Inflammatory macrophage treated with lipopolysaccharide for 1 hour (primary cell): ENCODE results near the gene TNFSF13.

ENCODE experiments used
- DNase-seq, 2 donors: peaks; one replicate each; pipeline ENCODE4 v3.0.0-alpha.2; 2020 to 2022

The TNFSF13 gene

GRCh38 chr17:7575959-7576358 lies 17.4 kb downstream of the TNFSF13 start:
- DNase-seq, result no peak

GRCh38 chr17:7576432-7576937 lies 17.9 kb downstream of the TNFSF13 start:
- DNase-seq, result no peak

GRCh38 chr17:7577327-7578199 lies 19.0 kb downstream of the TNFSF13 start:
- no peak for DNase-seq

GRCh38 chr17:7579001-7579833 lies 20.7 kb downstream of the TNFSF13 start, which contains the start of gene CD68:
Gene CD68, plus strand, starts transcription at chr17:7579638. Its CDS starts 40 bp downstream, at chr17:7579678.
- peak; percentile 95 to 100 for DNase-seq

- peak; percentile 34 to 36 for DNase-seq
Observed at GRCh38 chr17:7579834-7580603, 21.5 kb downstream of the TNFSF13 start.

GRCh38 chr17:7580604-7581575 lies 22.3 kb downstream of the TNFSF13 start:
- peak; percentile 16 to 50 for DNase-seq

GRCh38 chr17:7582396-7583252 lies 24.1 kb downstream of the TNFSF13 start:
- DNase-seq, result no peak

- peak; percentile 97 for DNase-seq
Observed at GRCh38 chr17:7583253-7584109, 24.9 kb downstream of the TNFSF13 start, which contains the start of gene MPDU1. Gene MPDU1, plus strand, starts transcription at chr17:7583852. Its CDS starts 11 bp downstream, at chr17:7583863.

GRCh38 chr17:7586673-7587419 lies 28.3 kb downstream of the TNFSF13 start:
- DNase-seq, result no peak

- no peak for DNase-seq
Observed at GRCh38 chr17:7587420-7588151, 29.0 kb downstream of the TNFSF13 start.

GRCh38 chr17:7588553-7589203 lies 30.1 kb downstream of the TNFSF13 start:
- no peak for DNase-seq

- DNase-seq, result peak; percentile 62 to 84
Observed at GRCh38 chr17:7589204-7589868, 30.8 kb downstream of the TNFSF13 start.

- DNase-seq, result no peak
Observed at GRCh38 chr17:7589891-7590691, 31.5 kb downstream of the TNFSF13 start, which contains the start of gene SOX15. Gene SOX15, minus strand, starts transcription at chr17:7590094. Its CDS starts 418 bp downstream, at chr17:7589676.

GRCh38 chr17:7590743-7591142 lies 32.2 kb downstream of the TNFSF13 start:
- no peak for DNase-seq

- no peak for DNase-seq
Observed at GRCh38 chr17:7591596-7591995, 33.0 kb downstream of the TNFSF13 start.
